Chondrocyte (in vitro differentiated cells): ENCODE measurements around the gene ELP2. TPM values are rescaled to one million over a fixed set of nuclear protein-coding genes. Genes with fewer than 3 reads are reported as not detected.

Experiments used
- DNase-seq: peaks from one replicate; pipeline ENCODE4 v3.0.0; 2021; ENCODE audit warnings: mixed read lengths, low spot score
- H3K27ac Mint-ChIP-seq: one replicate; pipeline ENCODE4 v1.8.0; 2021; ENCODE audit warnings: mild to moderate bottlenecking, moderate library complexity, mixed read lengths; ENCODE audit not compliant: unreplicated experiment
- H3K27me3 Mint-ChIP-seq: 2 replicates; pipeline ENCODE4 v1.8.0; 2021; ENCODE audit warnings: low read depth, mixed read lengths
- H3K36me3 Mint-ChIP-seq: 2 replicates; pipeline ENCODE4 v1.8.0; 2021; ENCODE audit warnings: low read depth, mixed read lengths
- H3K4me1 Mint-ChIP-seq: 2 replicates; pipeline ENCODE4 v1.8.0; 2021; ENCODE audit warnings: low read depth, mild to moderate bottlenecking, mixed read lengths
- H3K4me3 Mint-ChIP-seq: one replicate; pipeline ENCODE4 v1.8.0; 2021; ENCODE audit warnings: mild to moderate bottlenecking, moderate library complexity, mixed read lengths; ENCODE audit not compliant: unreplicated experiment
- H3K9me3 Mint-ChIP-seq: 2 replicates; pipeline ENCODE4 v1.8.0; 2021; ENCODE audit warnings: low read depth, mixed read lengths
- CTCF ChIP-seq: fragments of 200-600 bp; sonication (generic); IDR thresholded peaks from 2 replicates; pipeline ENCODE4 v1.5.0; 2021; ENCODE audit warnings: antibody characterized with exemption, mild to moderate bottlenecking, moderate library complexity
- total RNA-seq: library from RNA; stranded (reverse); gene quantifications from 3 replicates; pipeline ENCODE4 v1.2.1, GENCODE V29; 2021

The ELP2 gene
- total RNA-seq, 1 donor from 2014 or later = 77.2 TPM

GRCh38 chr18:36217348-36217747 is 87.6 kb downstream of the ELP2 start:
- H3K27ac Mint-ChIP-seq = no peak overlapping the region
- H3K27me3 Mint-ChIP-seq = no peaks in the 10 kb centered on the region
- H3K9me3 Mint-ChIP-seq = no peaks in the 10 kb centered on the region
- no peak for TF ChIP-seq CTCF
- H3K4me3 Mint-ChIP-seq = no peak overlapping the region
- DNase-seq = no peak
- peaks cover 16% of the 10 kb centered on the region for H3K36me3 Mint-ChIP-seq
- H3K4me1 Mint-ChIP-seq = peaks cover 4% of the 10 kb centered on the region

GRCh38 chr18:36229188-36229587 is 99.5 kb downstream of the ELP2 start:
- Mint-ChIP-seq H3K4me3 (no peak overlapping the region), H3K36me3 (peaks cover 49% of the 10 kb centered on the region), H3K27me3 (no peaks in the 10 kb centered on the region), H3K9me3 (peaks cover 39% of the 10 kb centered on the region), H3K27ac (no peak overlapping the region), H3K4me1 (no peaks in the 10 kb centered on the region)
- no peak for TF ChIP-seq CTCF
- DNase-seq = no peak

Other genes starting within 250 kb of the ELP2 start
- 35.5 to 45.2 TPM (median 39.8 TPM) in 3 replicates for gene RPRD1A, start 62.3 kb upstream of the ELP2 start, total RNA-seq
- 84.9 to 89.9 TPM (median 86.4 TPM) in 3 replicates for gene SLC39A6, start 559 bp upstream of the ELP2 start, total RNA-seq
- gene MOCOS, start 57.6 kb downstream of the ELP2 start, total RNA-seq = 6.7 to 15.7 TPM (median 13.2 TPM) in 3 replicates
- 8.2 to 9.9 TPM (median 8.9 TPM) in 3 replicates for gene FHOD3, start 167.8 kb downstream of the ELP2 start, total RNA-seq